ENCODE results near the gene FGGY.

Gene FGGY

GRCh38 chr1:59391212-59392179 is 94.6 kb downstream of the FGGY start:
- H3K4me3 ChIP-seq (ENCODE audit: low read depth, low read length) = no peak overlapping the region
- DNase-seq (ENCODE audit: low read depth) = no peak
- no peak for TF ChIP-seq CTCF (IDR thresholded peaks at IDR 0.05; ENCODE audit: low read depth, low read length, missing control alignments)

- DNase-seq (ENCODE audit: low read depth) = no peak
- H3K4me3 ChIP-seq (ENCODE audit: low read depth, low read length) = no peak overlapping the region
- no peak for TF ChIP-seq CTCF (IDR thresholded peaks at IDR 0.05; ENCODE audit: low read depth, low read length, missing control alignments)
Observed at GRCh38 chr1:59393211-59394180, 96.6 kb downstream of the FGGY start.

GRCh38 chr1:59394706-59395425 is 98.0 kb downstream of the FGGY start:
- H3K4me3 ChIP-seq (ENCODE audit: low read depth, low read length) = no peak overlapping the region
- no peak for DNase-seq (ENCODE audit: low read depth)
- no peak for TF ChIP-seq CTCF (IDR thresholded peaks at IDR 0.05; ENCODE audit: low read depth, low read length, missing control alignments)

- H3K4me3 ChIP-seq (ENCODE audit: low read depth, low read length) = no peak overlapping the region
- DNase-seq (ENCODE audit: low read depth) = no peak
- TF ChIP-seq CTCF (IDR thresholded peaks at IDR 0.05; ENCODE audit: low read depth, low read length, missing control alignments) = no peak
Observed at GRCh38 chr1:59396387-59396786, 99.5 kb downstream of the FGGY start.

GRCh38 chr1:59397139-59397858 is 100.4 kb downstream of the FGGY start:
- TF ChIP-seq CTCF (IDR thresholded peaks at IDR 0.05; ENCODE audit: low read depth, low read length, missing control alignments) = no peak
- DNase-seq (ENCODE audit: low read depth) = no peak
- no peak overlapping the region for H3K4me3 ChIP-seq (ENCODE audit: low read depth, low read length)

GRCh38 chr1:59399642-59400041 is 102.7 kb downstream of the FGGY start:
- TF ChIP-seq CTCF (IDR thresholded peaks at IDR 0.05; ENCODE audit: low read depth, low read length, missing control alignments) = no peak
- DNase-seq (ENCODE audit: low read depth) = no peak
- no peak overlapping the region for H3K4me3 ChIP-seq (ENCODE audit: low read depth, low read length)
